ENCODE measurements around the gene PTPN22. TPM values are rescaled to one million over a fixed set of nuclear protein-coding genes. Genes with fewer than 3 reads are reported as not detected.

PTPN22 gene
- total RNA-seq, 1 donor from 2014 or later, result 7.4 TPM

- DNase-seq (ENCODE audit: extremely low spot score in 2 of 2), result no peak
- H3K36me3 ChIP-seq, result peaks cover 0 to 16% of the 10 kb centered on the region in 2 donors
- intact Hi-C loops (cut with DNase I), result no loop called here
- no peak overlapping the region for H3K27ac ChIP-seq
- peaks cover 53% of the 10 kb centered on the region for H3K4me1 ChIP-seq
- H3K27me3 ChIP-seq, result no peaks in the 10 kb centered on the region
- H3K9me3 ChIP-seq, result no peaks in the 10 kb centered on the region
- no peak for TF ChIP-seq POLR2A (IDR thresholded peaks at IDR 0.05)
- TF ChIP-seq CTCF (IDR thresholded peaks at IDR 0.05), result no peak
- TF ChIP-seq POLR2AphosphoS5 (IDR thresholded peaks at IDR 0.05; ENCODE audit: insufficient read depth in 1 of 2, low read depth in 1 of 2), result no peak
- H3K4me3 ChIP-seq, result no peak overlapping the region
These were observed 91.0 kb downstream of the PTPN22 start for GRCh38 chr1:113780374-113781146.

- H3K9me3 ChIP-seq, result no peaks in the 10 kb centered on the region
- no peak overlapping the region for H3K4me3 ChIP-seq
- no peak overlapping the region for H3K27ac ChIP-seq
- peaks cover 49% of the 10 kb centered on the region for H3K4me1 ChIP-seq
- peaks cover 0 to 17% of the 10 kb centered on the region in 2 donors for H3K36me3 ChIP-seq
- intact Hi-C loops (cut with DNase I), result no loop called here
- no peaks in the 10 kb centered on the region for H3K27me3 ChIP-seq
- DNase-seq (ENCODE audit: extremely low spot score in 2 of 2), result no peak
- TF ChIP-seq POLR2A (IDR thresholded peaks at IDR 0.05) (no peak), POLR2AphosphoS5 (IDR thresholded peaks at IDR 0.05; ENCODE audit: insufficient read depth in 1 of 2, low read depth in 1 of 2) (no peak), CTCF (IDR thresholded peaks at IDR 0.05) (no peak)
These were observed 92.0 kb downstream of the PTPN22 start for GRCh38 chr1:113779542-113779941.

- H3K27ac ChIP-seq, result no peak overlapping the region
- peaks cover 36% of the 10 kb centered on the region for H3K4me1 ChIP-seq
- TF ChIP-seq CTCF (IDR thresholded peaks at IDR 0.05) (no peak), POLR2A (IDR thresholded peaks at IDR 0.05) (no peak), POLR2AphosphoS5 (IDR thresholded peaks at IDR 0.05; ENCODE audit: insufficient read depth in 1 of 2, low read depth in 1 of 2) (no peak)
- intact Hi-C loops (cut with DNase I), result no loop called here
- no peak overlapping the region for H3K4me3 ChIP-seq
- no peak for DNase-seq (ENCODE audit: extremely low spot score in 2 of 2)
- H3K9me3 ChIP-seq, result no peaks in the 10 kb centered on the region
- no peaks in the 10 kb centered on the region for H3K27me3 ChIP-seq
- H3K36me3 ChIP-seq, result peaks cover 0 to 19% of the 10 kb centered on the region in 2 donors
These were observed 94.0 kb downstream of the PTPN22 start for GRCh38 chr1:113777561-113777960.

- Histone ChIP-seq H3K27ac (no peak overlapping the region), H3K36me3 (peaks cover 0 to 29% of the 10 kb centered on the region in 2 donors)
- intact Hi-C loops (cut with DNase I), result no loop called here
These were observed 101.5 kb downstream of the PTPN22 start for GRCh38 chr1:113770031-113770430.

More at GRCh38 chr1:113770031-113770430, 101.5 kb downstream of the PTPN22 start:
- Histone ChIP-seq H3K9me3 (no peaks in the 10 kb centered on the region), H3K4me3 (no peak overlapping the region), H3K27me3 (no peaks in the 10 kb centered on the region), H3K4me1 (peaks cover 13% of the 10 kb centered on the region)
- no peak for DNase-seq (ENCODE audit: extremely low spot score in 2 of 2)
- TF ChIP-seq CTCF (IDR thresholded peaks at IDR 0.05), result no peak
- TF ChIP-seq POLR2A (IDR thresholded peaks at IDR 0.05), result no peak
